Measurements from ENCODE around the gene MYO3A. TPM values are rescaled to one million over a fixed set of nuclear protein-coding genes. Genes with fewer than 3 reads are reported as not detected.

The MYO3A gene
- 1 to 10 TPM; 2.8 to 4.3 (median 4.1) TPM for polyA plus RNA-seq (ENCODE audit: insufficient read depth in 1 of 5, insufficient read length in 5 of 5, low replicate concordance in 1 of 5)
- long read RNA-seq, donor 1 = 0 reads
- long read RNA-seq, donor 2 = 0 reads
- long read RNA-seq, donor 3 = 0 reads
- long read RNA-seq, donor 4 = 0 reads
- long read RNA-seq, donor 5 = 0 reads
- long read RNA-seq, donor 6 = 0 reads
- long read RNA-seq, donor 7, partial matches to known transcripts = 0 of 1 reads
- long read RNA-seq, donor 7, other reads (novel, unspliced or antisense) = 0 of 1 reads
- long read RNA-seq, donor 8 = 0 reads

GRCh38 chr10:25933653-25934608 is at the start of gene MYO3A:
Gene MYO3A, plus strand, starts transcription at chr10:25934229. Its CDS starts 17,882 bp downstream, at chr10:25952111.
- peak in 1 of 2 donors; percentile 17 for DNase-seq

- no peak for DNase-seq
These were observed 45.4 kb upstream of the MYO3A start for GRCh38 chr10:25888627-25889026.

- no peak for DNase-seq
These were observed 43.0 kb upstream of the MYO3A start for GRCh38 chr10:25890995-25891394.

GRCh38 chr10:25895856-25896255 is 38.2 kb upstream of the MYO3A start:
- DNase-seq = no peak

GRCh38 chr10:25896421-25896820 is 37.6 kb upstream of the MYO3A start:
- no peak for DNase-seq

GRCh38 chr10:25899304-25899703 is 34.7 kb upstream of the MYO3A start:
- no peak for DNase-seq

- no peak for DNase-seq
These were observed 32.8 kb upstream of the MYO3A start for GRCh38 chr10:25901199-25901598.

- DNase-seq = no peak
These were observed 32.0 kb upstream of the MYO3A start for GRCh38 chr10:25902002-25902401.

GRCh38 chr10:25907261-25907660 is 26.8 kb upstream of the MYO3A start:
- DNase-seq = no peak

- no peak for DNase-seq
These were observed 21.2 kb upstream of the MYO3A start for GRCh38 chr10:25912866-25913265.

- no peak for DNase-seq
These were observed 19.3 kb upstream of the MYO3A start for GRCh38 chr10:25914776-25915175.

GRCh38 chr10:25934621-25935139 is 651 bp downstream of the MYO3A start:
- peak in 1 of 2 donors; percentile 9 for DNase-seq

- DNase-seq = no peak
These were observed 4.4 kb downstream of the MYO3A start for GRCh38 chr10:25938405-25938804.

GRCh38 chr10:25944771-25945170 is 10.7 kb downstream of the MYO3A start:
- no peak for DNase-seq

GRCh38 chr10:25952857-25953256 is 18.8 kb downstream of the MYO3A start:
- DNase-seq = no peak

GRCh38 chr10:25954851-25955250 is 20.8 kb downstream of the MYO3A start:
- no peak for DNase-seq

GRCh38 chr10:25959540-25960232 is 25.7 kb downstream of the MYO3A start:
- no peak for DNase-seq

GRCh38 chr10:25965584-25965983 is 31.6 kb downstream of the MYO3A start:
- DNase-seq = no peak

GRCh38 chr10:25966844-25967243 is 32.8 kb downstream of the MYO3A start:
- DNase-seq = no peak

- DNase-seq = no peak
These were observed 38.6 kb downstream of the MYO3A start for GRCh38 chr10:25972631-25973030.

- no peak for DNase-seq
These were observed 40.9 kb downstream of the MYO3A start for GRCh38 chr10:25974897-25975459.

- no peak for DNase-seq
These were observed 44.7 kb downstream of the MYO3A start for GRCh38 chr10:25978771-25979170.
